Measurements from ENCODE around the gene PARG. TPM values are rescaled to one million over a fixed set of nuclear protein-coding genes. Genes with fewer than 3 reads are reported as not detected.
A peak's percentile ranks its signal among the peaks of the same experiment; 100 is the strongest.
"Not testable (repeated sequence)": the region's sequence is repeated elsewhere in the genome, so short reads cannot be mapped to it uniquely, and the experiment has no call there.

Gene PARG
- total RNA-seq, 1 experiment from 2014 or later, result 22.8 TPM

DNA sequence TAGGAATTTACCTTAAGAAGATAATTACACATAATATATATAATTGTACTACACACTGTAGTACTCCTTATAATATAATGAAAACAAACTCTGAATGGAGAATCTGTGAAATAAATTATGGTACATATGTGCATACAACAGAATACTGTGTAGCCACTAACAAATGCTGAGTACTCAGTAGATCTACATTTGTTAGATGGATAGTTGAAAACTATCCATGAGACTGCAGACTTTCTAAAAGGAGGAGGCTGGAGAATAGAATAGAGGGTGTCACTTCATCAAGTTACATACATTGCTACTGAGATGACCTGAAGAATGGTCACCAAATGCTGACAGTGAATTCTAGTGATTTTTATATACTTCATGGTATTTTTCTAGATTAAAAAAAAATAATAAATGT is 111.0 kb downstream of the PARG start:
- DNase-seq (ENCODE audit: low spot score), result peak; percentile 10

DNA sequence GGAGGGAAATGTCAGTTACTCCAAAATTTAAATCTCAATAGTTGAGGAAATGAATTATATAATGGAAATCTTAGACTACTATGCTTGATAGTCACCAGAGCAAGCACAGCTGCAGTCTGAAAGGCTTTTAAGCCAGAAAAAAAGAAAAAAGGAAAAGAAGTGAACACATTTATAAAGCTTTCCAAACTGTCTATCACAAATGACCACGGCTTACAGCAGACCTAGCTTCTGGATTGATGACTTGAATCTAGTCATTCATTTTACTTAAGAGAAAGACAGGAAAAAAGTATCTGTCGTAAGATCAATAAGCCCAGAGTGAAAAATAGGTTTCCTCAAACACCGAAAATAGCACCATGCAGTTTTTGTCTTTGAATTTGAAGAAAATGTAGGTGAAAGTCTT is 111.8 kb downstream of the PARG start:
- DNase-seq (ENCODE audit: low spot score), result no peak

DNA sequence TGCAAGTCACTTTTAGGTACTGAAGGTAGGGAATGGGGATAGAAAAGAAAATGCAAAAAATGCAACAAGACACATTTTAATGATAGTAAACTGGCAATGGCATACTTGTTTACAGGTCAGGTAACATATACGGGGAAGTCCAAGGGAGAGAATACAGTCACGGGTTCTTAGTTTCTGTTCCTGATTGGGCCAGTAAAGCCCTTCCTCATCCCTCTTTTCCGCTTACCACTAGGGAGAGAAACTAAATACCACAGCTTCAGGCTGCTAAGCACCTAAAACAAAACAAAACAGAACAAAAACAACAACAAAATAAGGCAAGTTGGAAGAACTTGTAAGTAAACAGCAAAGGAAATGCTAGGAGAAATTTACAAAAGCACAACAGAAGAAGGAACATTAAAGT is 114.5 kb downstream of the PARG start:
- no peak for DNase-seq (ENCODE audit: low spot score)

DNA sequence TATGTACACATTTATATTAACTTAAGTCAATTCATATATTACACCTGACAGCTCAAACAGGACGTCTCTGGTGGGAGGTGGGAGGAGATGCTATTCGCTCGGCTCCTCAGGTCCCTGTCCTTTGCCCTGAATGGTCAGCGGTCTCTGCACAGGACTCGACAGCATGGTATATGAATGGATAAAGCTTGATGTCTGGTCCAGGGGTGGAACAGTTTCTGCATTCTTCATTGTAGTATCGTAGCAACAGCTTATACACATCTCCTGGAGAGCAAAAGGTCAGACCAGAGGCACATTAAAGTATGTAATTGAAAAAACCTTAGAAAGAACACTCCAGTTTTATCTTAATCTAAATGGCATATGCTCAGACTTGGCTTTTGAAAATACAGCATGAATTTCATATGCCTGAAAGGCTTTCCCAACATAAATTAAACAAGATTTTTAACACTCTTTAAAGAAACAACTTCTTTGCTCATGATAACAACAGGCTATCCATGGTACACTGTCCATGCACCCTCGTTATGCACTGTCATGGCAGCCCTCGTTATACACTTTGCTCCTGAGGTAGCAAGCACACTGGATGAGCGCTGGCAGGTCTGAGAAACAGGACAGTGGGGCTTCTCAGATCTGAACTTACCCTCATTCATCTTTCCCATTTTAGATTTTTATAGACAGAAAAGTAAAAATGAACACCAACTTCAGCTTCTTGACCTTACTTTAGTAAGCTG is 122.4 kb downstream of the PARG start:
- DNase-seq (ENCODE audit: low spot score), result no peak

DNA sequence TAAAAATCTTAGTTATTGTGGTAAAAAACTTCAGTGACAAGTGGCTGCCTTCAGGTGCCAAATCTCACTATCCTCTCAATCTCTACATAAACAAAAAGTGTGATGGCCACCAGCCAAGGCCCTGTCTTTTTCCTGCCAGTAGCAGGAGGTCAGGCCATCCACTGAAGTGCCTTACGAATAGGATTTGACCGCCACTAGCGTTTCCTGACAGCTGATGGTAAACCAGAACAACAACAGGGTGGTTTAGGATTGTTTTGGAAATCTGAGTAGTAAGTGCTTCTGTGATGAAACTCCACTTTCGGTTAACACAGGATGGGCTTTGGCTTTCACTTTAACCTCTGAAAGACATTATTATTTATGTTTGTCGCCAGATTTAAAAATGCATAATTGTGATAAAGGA is 124.0 kb downstream of the PARG start:
- no peak for DNase-seq (ENCODE audit: low spot score)

DNA sequence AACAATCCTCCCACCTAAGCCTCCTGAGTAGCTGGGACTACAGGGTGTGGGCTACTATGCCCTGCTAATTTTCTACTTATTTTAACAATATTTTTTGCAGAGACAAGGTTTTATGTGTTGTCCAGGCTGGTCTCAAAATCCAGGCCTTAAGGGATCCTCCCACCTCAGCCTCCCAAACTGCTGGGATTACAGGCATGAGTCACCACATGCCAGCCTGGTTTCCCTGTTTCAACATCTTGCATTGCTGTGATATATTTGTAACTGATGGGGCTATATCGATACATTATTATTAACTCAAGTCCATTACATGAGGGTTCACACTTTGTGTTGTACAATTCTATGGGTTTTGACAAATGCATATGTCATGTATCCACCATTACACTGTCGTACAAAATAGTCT is 137.8 kb downstream of the PARG start:
- DNase-seq (ENCODE audit: low spot score), result no peak

DNA sequence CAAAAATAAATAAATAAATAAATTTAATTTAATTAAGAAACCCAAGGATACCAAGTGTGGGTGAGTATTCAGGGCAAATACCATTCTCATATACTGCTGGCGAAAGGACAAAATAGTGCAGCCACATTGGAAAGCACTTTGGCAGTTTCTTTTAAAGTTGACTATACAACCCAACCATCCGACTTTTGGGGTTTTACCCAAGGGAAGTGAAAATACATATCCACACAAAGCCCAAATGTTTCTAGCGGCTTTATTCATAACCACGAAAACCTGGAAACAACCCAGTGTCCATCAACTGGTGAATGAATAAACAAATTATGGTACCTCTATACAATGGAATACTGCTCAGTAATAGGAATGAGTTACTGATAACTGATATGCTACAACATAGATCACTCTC is 143.6 kb downstream of the PARG start:
- no peak for DNase-seq (ENCODE audit: low spot score)

DNA sequence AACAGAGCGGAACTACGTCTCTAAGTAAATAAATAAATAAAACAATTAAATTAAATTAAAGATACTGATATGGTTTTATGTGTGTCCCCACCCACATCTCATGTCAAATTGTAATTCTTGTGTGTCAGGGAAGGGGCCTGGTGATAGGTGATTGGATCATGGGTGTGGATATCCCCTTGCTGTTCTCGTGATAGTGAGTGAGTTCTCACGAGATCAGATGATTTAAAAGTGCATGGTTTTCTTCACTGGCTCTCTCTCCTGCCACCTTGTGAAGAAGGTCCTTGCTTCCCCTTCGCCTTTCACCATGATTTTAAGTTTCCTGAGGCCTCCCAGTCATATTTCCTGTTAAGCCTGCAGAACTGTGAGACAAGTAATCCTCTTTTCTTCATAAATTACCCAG is 150.7 kb downstream of the PARG start:
- no peak for DNase-seq (ENCODE audit: low spot score)

DNA sequence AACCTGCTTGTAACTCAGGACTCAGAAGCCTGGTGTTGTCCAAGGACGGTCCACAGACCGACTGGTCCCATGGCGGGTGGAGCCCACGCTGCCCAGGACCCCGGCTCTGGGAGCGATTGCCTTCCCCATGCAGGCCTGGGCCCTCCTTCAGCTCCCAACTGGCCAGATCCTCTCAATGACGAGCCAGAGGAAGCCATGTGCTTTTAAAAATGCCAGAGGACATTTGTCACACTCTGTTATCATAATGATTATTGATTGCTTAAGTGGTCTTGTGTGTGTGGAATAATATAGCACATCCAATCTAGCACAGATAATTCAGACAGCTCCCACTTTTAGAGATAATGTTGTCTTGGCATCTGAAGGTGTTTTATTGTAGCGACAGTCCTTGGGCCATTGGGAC is 157.1 kb downstream of the PARG start:
- DNase-seq (ENCODE audit: low spot score), result no peak

DNA sequence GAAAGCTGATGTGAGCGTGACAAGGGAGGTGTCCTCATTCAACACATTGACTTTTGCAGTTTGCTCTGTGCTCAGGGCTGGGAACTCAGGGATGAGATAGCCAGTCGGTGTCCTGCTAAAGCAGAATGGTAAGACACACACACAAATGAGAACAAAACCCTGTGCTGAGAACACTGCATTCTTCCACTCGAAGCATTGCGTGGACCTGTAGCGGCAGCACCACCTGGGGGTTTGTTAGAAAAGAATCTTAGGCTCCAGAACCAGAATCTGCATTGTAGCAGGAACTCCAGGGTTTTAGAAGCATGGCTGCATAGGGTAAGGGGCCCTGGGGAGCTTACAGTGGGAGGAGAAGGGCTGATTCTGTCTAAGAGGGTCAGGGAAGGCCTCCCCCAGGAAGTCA is 158.2 kb downstream of the PARG start:
- peak; percentile 50 for DNase-seq (ENCODE audit: low spot score)

DNA sequence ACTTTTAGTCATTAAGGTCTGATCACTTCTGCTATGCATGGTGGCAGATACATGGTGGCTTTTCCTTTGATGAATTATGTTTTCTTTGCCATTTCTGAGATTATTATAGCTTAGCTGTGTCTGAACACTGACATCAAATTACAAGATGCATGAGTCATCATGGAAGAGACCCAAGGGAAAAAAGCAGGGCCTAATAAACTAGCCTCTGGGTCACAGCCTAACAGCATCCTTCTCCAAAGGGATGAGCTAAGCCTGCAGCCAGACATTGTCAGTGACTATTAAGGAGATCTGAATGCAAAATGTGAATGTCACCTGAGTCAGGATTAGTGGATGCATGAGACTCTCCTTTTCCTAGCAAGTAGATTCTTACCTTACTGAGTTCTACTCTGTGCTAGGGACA is 160.6 kb downstream of the PARG start:
- DNase-seq (ENCODE audit: low spot score), result no peak

DNA sequence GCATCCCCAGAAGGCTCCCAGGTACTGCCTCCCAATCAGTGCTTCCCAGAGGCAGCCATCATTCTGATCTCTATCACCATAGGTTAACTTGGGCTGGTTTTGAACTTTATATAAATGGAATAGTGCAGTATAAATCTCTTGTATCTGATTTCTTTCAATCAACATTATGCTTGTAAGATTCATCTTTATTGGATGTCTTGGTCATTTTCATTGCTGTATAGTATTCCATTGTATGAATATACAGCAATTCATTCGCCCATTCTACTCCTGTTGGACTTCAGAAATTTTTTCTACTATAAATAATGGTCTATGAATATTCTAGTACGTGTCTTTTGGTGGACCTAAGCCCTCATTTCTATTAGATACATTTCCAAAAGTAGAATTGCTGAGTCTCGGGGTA is 163.6 kb downstream of the PARG start:
- no peak for DNase-seq (ENCODE audit: low spot score)

DNA sequence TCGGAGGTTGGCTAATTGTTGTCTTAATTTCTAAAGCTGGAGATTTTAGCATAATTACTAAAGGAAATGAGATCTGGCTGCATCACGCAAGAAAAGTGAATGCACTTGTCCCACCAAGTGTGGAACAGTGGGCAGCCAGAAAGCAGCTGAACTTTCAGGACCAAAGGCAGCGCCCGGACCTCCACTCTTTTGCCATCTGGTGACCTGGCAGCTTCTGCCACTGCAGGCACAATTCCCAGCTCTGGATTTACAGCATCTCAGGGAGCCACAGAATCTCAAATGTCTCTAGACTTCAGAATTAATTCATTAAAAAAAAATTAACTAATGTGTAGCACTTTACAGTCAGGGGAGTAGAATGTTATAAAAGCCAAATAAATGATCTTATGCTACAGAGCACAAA is 165.0 kb downstream of the PARG start:
- DNase-seq (ENCODE audit: low spot score), result no peak

DNA sequence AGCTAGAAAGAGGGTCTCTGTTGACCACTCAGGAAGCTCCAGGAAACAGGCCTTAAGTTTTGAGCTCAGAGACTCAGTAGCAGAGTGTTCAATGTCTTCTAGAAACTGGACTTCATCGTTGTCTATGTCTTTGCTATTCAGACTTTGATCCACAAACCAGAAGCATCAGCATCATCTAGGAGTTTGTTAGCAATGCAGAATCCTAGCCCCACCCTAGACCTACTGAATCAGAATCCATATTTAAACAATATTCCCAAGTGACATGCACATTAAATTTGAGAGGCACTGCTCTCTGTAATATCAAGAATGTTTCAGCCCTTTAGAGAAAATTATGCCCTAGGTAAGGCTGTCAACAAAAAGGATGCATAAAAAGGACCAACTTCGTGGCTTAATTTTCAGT is 166.8 kb downstream of the PARG start:
- no peak for DNase-seq (ENCODE audit: low spot score)

DNA sequence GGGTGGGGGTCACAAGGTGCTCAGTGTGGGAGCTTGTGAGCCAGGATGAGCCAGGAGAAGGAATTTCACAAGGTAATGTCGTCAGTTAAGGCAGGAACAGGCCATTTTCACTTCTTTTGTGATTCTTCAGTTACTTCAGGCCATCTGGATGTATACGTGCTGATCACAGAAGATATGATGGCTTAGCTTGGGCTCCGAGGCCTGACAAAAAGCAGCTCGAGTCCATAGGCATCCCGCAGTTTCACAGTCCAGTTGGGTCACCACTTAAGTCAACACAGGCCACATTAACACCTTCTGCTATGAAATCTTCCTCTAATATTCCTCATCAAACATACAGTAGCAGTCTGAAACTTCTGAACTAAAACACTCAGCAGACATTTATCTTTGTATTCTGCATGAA is 168.9 kb downstream of the PARG start:
- not testable (repeated sequence) for DNase-seq (ENCODE audit: low spot score)

DNA sequence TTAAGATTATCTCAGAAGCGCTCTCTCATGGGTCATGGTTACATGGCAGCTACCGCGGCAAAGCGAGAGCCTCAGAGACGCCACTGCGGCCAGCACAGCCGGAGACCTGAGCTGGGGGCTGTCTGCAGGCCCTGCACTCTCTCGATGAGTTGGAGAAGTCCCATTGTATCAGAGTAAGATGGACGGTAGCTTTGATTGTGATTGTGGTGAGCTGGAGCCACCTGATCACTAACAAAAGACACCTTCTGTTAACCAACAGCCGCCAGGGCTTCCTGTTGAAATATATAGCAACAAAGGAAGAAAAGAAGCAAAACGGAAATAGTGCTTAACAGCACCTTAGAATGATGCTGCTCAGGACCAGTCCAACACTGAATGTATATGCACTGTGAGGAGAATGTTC is 170.8 kb downstream of the PARG start:
- DNase-seq (ENCODE audit: low spot score), result not testable (repeated sequence)

DNA sequence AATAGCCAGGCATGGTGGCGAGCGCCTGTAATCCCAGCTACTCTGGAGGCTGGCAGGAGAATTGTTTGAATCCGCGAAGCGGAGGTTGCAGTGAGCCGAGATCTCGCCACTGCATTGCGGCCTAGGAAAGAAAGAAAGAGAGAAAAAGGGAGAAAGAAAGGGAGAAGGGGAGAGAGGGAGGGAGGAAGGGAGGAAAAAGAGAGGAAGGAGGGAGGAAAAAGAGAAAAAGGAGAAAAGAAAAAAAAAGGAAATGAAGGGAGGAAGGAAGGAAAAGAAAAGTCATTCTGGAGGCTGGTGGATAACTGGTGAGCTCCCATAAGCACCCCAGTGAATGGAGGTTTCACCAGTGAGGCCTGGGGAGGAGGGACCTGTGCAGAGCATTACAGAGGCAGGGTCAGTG is 172.1 kb downstream of the PARG start:
- no peak for DNase-seq (ENCODE audit: low spot score)

DNA sequence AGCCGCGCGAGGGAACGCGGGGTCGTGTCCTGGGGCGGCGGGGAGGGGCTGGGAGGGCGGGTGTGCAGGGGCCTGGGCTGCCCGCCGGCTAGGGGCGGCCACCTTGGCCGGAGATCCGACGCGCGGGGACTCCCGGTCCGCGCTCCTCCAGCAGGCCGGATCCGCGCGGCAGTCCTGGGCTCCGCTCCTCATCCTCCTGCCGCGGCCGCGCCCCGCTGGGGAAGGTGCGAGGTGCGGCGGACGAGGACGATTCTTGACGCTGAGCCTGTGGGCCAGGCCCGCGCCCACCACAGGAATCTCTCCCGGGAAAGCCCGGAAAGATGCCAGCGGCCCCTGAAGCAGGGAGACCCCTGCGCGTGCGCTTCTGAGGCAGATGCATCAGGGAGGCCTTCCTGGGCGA is 173.1 kb downstream of the PARG start:
- DNase-seq (ENCODE audit: low spot score), result no peak

DNA sequence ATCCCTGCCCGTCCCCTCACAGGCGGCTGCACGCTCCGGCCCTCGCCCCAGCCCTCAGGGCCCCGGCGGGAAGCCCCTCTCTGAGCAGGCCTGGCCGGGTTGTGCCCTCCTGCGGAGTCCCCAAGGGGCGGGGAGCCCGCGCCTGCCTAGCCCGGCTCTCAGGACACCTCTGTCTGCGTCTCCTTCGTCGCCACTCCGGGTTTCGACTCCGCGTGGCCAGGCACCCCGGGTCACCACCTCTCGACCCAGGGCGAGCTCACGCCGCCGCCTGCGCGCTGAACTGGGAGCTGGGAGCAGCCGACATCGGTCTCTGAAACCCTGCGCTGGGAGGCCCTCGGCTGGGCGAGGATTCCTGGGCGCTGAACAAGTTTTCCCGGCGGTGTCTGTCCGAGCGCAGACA is 173.5 kb downstream of the PARG start:
- no peak for DNase-seq (ENCODE audit: low spot score)

Small RNA genes lying within 50 kb of the gene (small RNA-seq; reads per million reads assigned to genes)
- not detected for gene RNA5SP317
- not detected for gene SNORA74C-2

Other genes starting within 250 kb of the PARG start
- gene OGDHL, start 179.7 kb downstream of the PARG start, total RNA-seq (2014; rRNA removed; shearing (Covaris generic)), result 0.08 and 0.18 TPM in 2 replicates
- 12.6 and 19.5 TPM in 2 replicates for gene TIMM23B, start within 50 bp of the PARG start, total RNA-seq (2014; rRNA removed; shearing (Covaris generic))
- gene AGAP6, start 46.4 kb upstream of the PARG start, total RNA-seq (2014; rRNA removed; shearing (Covaris generic)), result 11.3 and 12.3 TPM in 2 replicates
- gene WASHC2A, start 125.9 kb upstream of the PARG start, total RNA-seq (2014; rRNA removed; shearing (Covaris generic)), result 13.1 and 15.1 TPM in 2 replicates

Data from HT-29 (cell line).